HG03432 (cell line): ENCODE measurements around the gene THAP7.

Source experiments
- ATAC-seq: cut with Tn5 transposase; IDR thresholded peaks from one replicate; pipeline ENCODE4 v1.9.1; 2021; ENCODE audit warnings: mild to moderate bottlenecking, moderate library complexity; ENCODE audit not compliant: unreplicated experiment

Gene THAP7

GRCh38 chr22:20994128-20994901 lies 7.6 kb downstream of the THAP7 start:
- ATAC-seq: no peak

DNA sequence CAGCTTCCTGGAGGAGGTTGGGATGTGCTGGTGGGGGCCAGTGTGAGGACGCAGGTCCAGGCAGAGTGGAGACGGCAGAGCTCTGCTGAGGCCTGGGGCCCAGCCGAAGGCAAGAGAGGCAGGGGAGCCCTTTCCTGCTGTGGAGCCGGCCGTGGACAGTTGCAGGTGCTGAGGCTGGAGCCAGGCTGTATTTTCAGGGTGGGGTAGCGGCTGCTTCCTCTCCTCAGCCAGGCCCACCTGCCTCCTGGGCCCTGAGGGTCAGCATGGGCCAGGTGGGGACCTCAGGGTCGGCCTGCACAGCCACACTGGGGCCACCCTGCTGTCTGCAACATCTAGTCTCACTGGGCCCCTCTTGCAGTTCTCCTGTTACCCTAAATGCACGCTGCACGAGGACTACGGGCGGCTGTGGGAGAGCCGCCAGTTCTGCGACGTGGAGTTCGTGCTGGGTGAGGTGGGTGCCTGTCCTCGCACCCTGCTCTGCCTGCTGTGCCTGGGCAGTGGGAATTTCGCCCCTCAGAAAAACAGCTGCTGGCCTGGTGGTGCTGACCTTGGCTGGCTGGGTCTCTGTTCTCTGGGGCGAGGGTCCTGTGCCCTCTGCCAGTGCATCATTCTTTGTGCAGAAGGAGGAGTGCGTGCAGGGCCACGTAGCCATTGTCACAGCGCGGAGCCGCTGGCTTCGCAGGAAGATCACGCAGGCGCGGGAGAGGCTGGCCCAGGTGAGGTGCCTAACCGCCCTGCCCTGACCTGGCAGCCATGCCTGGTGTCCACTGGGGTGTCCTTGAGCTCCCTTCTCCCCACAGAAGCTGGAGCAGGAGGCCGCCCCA lies 8.4 kb downstream of the THAP7 start:
- ATAC-seq: no peak

- no peak for ATAC-seq
These were observed 9.2 kb downstream of the THAP7 start for GRCh38 chr22:20992456-20993303.

- ATAC-seq: no peak
These were observed 9.9 kb downstream of the THAP7 start for GRCh38 chr22:20992056-20992442.

GRCh38 chr22:20991252-20992055 lies 10.5 kb downstream of the THAP7 start:
- no peak for ATAC-seq

DNA sequence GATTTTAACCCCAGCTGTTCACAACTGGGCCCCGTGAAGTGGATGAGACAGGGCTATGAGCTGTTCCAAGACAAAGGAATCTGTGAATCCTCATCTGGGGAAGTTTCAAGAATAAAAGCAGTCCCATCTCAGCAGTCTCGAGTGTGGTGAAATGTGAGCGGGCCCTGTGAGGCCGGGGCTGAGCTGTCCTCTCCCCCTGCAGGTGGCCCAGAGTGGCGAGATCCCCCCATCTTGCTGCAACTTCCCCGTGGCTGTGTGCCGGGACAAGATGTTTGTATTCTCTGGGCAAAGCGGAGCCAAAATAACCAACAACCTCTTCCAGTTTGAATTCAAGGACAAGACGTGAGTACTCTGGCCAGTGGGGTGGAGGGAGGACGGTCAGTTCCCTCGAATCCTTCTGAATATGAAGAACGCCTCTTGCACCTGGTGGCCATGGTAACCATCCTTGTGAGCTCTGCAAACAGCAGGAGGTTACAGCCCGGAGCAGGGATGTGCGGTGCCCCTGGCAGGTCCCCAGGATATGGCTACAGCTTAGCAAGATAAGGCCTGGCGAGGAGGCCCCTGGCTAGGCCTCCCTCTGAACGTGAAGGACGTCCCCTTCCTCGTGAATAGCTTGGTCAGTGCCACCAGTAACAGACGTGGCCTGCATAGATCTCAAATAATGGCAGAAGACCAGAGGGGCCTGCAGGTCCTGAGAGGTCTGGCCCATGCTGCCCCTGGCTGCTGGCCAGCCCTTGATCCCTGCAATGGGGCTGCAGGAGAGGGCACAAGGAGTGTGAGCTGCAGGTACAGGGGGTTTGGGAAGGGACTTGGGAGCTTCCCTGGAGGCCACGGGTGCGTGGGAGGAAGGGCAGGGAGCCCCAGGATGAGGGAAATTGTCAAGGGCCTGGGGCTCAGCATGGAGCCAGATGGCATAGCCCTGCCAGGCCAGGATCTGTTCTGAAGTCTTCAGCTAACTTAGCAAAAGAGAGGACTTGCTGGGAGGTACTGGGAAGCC lies 11.4 kb downstream of the THAP7 start:
- ATAC-seq: no peak

DNA sequence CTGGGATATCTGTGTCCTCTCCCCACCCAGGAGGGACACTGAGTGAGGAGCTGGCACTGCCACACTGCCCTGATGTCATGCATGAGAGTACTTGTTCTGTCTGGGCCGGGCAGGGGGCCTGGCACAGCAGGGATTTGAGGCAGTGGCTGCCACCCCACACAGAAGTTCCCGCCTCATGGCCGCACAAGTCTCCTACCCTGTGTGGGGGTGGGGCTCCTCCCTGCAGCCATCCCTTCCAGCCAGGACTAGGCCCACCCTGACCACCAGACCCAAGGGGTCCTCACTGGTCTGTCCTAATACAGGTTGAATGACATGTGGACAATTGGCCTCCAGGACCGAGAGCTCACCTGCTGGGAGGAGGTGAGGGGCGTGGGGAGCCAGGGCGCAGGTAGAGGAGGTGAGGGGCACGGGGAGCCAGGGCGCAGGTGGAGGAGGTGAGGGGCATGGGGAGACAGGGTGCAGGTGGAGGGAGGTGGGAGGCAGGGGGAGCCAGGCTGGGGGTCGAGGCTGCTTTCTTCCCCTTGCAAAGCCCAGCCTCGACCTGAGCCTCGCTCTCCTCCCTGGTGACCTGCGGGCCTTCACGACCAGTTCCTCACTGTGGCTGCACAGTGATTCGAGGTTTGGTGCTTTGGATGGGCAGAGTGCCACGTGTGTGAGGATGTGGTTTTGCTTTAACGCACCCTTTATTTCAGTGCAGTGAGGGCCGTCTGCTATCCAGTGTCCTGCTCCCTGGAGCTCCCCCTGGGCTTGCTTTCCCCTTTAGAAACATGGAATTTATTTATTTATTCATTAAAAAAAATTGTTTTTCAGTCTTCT lies 12.4 kb downstream of the THAP7 start:
- no peak for ATAC-seq

- ATAC-seq: no peak
These were observed 13.2 kb downstream of the THAP7 start for GRCh38 chr22:20988573-20989322.

DNA sequence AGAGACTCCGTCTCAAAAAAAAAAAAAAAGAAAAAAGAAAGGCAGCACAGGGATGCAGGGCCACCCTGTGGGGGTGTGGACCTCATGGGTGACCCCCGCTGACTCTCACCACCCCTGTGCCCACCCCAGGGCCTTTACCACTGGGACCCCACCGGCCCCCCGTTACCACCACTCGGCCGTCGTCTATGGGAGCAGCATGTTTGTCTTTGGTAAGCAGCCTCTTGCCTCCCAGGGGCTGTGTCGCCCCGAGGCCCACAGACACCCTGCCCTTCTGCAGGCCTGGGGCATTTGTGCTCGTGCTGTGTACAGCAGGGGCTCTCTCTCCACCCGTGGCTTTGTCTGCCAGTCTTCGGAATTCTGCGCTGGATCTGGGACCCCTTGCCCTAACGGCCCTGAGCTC lies 14.5 kb downstream of the THAP7 start:
- no peak for ATAC-seq

- no peak for ATAC-seq
These were observed 15.6 kb downstream of the THAP7 start for GRCh38 chr22:20986365-20986764.

- no peak for ATAC-seq
These were observed 16.2 kb downstream of the THAP7 start for GRCh38 chr22:20985720-20986119.

DNA sequence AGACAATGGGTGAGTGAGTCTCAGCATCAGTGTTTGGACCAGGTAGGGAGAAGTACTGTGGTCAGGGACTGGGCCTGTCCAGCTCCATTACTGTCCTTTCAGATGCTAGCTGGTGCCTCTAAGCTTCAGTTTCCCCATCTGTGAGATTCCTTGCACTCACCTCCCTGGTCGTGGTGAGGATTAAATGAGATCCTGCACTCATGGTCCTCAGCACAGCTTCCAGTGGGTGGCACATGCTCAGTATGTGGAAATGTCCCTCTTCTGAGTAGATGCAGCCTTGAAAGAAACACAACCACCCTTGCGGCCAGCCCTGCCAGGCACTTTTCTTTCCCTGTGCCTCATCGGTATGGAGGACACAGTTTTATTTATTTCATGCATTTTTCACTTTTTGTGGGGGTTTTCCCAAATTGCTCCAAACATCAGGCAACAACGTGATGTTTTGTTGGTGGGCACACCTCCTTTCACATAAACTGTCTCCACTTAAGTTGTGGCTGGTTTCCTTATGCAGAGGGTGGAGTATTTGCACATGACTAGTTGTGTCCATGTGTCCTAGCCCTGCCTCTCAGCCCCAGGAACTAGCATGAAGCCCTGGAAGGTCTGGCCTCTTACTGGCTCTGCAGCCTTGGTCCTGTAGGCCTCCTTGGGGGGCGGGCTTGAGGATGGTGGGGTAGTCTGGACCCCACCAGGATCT lies 18.7 kb downstream of the THAP7 start:
- ATAC-seq: no peak

DNA sequence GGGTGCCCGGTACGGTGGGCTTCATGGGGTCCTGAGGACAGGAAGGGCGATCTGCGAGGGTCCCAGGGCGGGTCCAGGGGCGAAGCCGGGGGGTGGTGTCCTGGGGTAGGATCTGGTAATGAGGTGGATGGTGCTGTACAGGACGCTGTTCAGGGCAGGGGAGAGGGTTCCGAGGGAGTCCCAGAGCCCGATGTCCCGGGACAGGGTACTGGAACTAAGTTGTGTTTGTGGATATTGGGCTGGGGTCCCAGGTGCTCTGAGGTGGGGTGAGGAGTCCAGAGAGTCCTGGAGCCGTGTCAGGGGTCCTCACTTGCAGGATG lies 19.4 kb downstream of the THAP7 start:
- ATAC-seq: peak; percentile 23

DNA sequence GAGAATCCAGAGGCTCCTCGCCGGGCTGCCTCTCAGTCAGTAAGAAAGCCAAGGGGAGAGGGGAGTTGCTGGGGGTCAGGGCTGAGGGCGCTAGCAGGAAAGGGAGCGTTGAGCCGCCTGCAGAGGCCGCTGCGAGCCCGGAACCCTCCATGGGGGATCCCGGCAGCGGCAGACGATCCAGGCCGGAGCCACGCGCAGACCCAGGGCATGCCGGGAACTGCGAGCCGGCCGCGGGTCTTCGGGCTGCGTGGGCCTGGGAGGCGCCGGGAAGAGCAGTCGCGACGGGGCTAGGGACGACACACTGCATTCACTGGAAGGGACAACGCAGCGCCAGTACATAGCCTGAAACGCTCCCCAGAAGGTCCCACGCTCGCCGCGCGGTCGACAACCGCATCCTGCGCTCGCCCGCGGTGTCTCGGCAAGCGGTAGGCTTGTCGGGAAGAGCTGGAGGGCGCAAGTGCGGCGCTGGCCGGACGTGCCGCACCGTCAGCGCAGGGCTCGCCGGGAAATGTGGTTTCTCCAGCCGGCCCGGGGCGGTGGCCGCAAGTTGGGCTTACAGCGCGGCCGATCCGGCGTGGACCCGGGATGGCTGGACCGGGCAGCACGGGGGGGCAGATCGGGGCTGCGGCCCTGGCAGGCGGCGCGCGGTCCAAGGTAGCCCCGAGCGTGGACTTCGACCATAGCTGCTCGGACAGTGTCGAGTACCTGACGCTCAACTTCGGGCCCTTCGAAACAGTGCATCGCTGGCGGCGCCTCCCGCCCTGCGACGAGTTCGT lies 19.9 kb downstream of the THAP7 start, which contains the start of gene LZTR1:
LZTR1 (plus strand) TSS at position 511 of the 776 bp plus-strand sequence; CDS start at position 586, 75 bp downstream.
- peak; percentile 88 for ATAC-seq

GRCh38 chr22:20980938-20981722 lies 20.8 kb downstream of the THAP7 start:
- no peak for ATAC-seq

GRCh38 chr22:20980523-20980922 lies 21.4 kb downstream of the THAP7 start:
- no peak for ATAC-seq
